Endothelial cell of umbilical vein (primary cell): ENCODE measurements around the gene TAGLN2. TPM values are rescaled to one million over a fixed set of nuclear protein-coding genes. Genes with fewer than 3 reads are reported as not detected.

Experiments
- BruUV-seq: library from RNA; stranded (reverse); fragments of 400-500 nt; replicated peaks from 2 replicates; lab custom pipeline; 2021; lab: Mats Ljungman, UMichigan
- CTCF ChIA-PET: fragments of 300-600, 350-600 bp; sonication (Branson Sonifier 250); formaldehyde crosslinking; loops from one replicate; lab custom pipeline; 2021; ENCODE audit warnings: antibody characterized with exemption, inconsistent platforms; lab: Charles Lee
- POLR2A ChIA-PET: fragments of 300-600, 350-600 bp; sonication (Branson Sonifier 250); formaldehyde crosslinking; loops from one replicate; lab custom pipeline; 2021; ENCODE audit warnings: antibody characterized with exemption, inconsistent platforms; lab: Charles Lee
- DNase-seq: peaks from one replicate; pipeline ENCODE4 v3.0.0-alpha.2; 2011; ENCODE audit warnings: low read depth, low spot score
- FAIRE-seq: peaks from 2 replicates; lab custom pipeline; 2011; peaks lifted over from hg19 to GRCh38; lab: Jason Lieb, UNC
- H2AFZ ChIP-seq: 2 replicates; pipeline ENCODE4 v1.6.0; 2012; ENCODE audit warnings: low read depth, low read length, control low read depth, inconsistent platforms
- H3K27ac ChIP-seq: 2 replicates; pipeline ENCODE4 v1.5.1; 2011; ENCODE audit warnings: low read depth, mild to moderate bottlenecking, control low read depth, low read length, moderate library complexity; ENCODE audit not compliant: insufficient read depth
- H3K27me3 ChIP-seq, 2 experiments: 2 replicates each; pipeline versions ENCODE4 v1.6.0 to v1.6.1; 2011; ENCODE audit warnings: low read length in 2 of 2, mixed read lengths in 1 of 2; ENCODE audit not compliant: control insufficient read depth in 2 of 2, insufficient read depth in 2 of 2
- H3K36me3 ChIP-seq, 2 experiments: 2 replicates in 1 of 2; 3 replicates in 1 of 2; pipeline ENCODE4 v1.5.1; 2011; ENCODE audit warnings: low read length in 2 of 2, mild to moderate bottlenecking in 1 of 2, moderate library complexity in 1 of 2; ENCODE audit not compliant: control insufficient read depth in 2 of 2, insufficient read depth in 2 of 2; ENCODE audit errors: extremely low read depth in 1 of 2
- H3K4me1 ChIP-seq: 3 replicates; pipeline ENCODE4 v1.5.1; 2011; ENCODE audit warnings: mild to moderate bottlenecking, low read length; ENCODE audit not compliant: control insufficient read depth, insufficient read depth; ENCODE audit errors: extremely low read depth
- H3K4me2 ChIP-seq: 2 replicates; pipeline ENCODE4 v1.6.1; 2011; ENCODE audit warnings: low read length, control low read depth, mixed read lengths; ENCODE audit not compliant: insufficient read depth
- H3K4me3 ChIP-seq, 3 experiments: fragments of 200-600 bp in 1 of 3; sonication (generic), shearing (Covaris generic) in 1 of 3; replicated peaks in 1 of 3; 2 replicates each; pipeline ENCODE4 v1.5.1; 2011 to 2016; ENCODE audit warnings: control low read depth in 3 of 3, low read length in 3 of 3, mild to moderate bottlenecking in 2 of 3, inconsistent platforms in 1 of 3, low read depth in 1 of 3, moderate library complexity in 1 of 3; ENCODE audit not compliant: insufficient read depth in 1 of 3
- H3K79me2 ChIP-seq: 2 replicates; pipeline ENCODE4 v1.6.0; 2012; ENCODE audit warnings: low read length, inconsistent platforms; ENCODE audit not compliant: control insufficient read depth, insufficient read depth
- H3K9ac ChIP-seq: replicated peaks from 2 replicates; pipeline ENCODE3; 2011; ENCODE audit warnings: low read length, control low read depth; ENCODE audit not compliant: insufficient read depth; ENCODE audit errors: extremely low read depth
- H3K9me1 ChIP-seq: replicated peaks from 3 replicates; pipeline ENCODE4 v1.6.0; 2011; ENCODE audit warnings: mild to moderate bottlenecking, low read length; ENCODE audit not compliant: control insufficient read depth, insufficient read depth; ENCODE audit errors: extremely low read depth
- H3K9me3 ChIP-seq: replicated peaks from 2 replicates; pipeline ENCODE4 v1.5.1; 2012; ENCODE audit warnings: low read length, inconsistent platforms; ENCODE audit not compliant: control insufficient read depth, insufficient read depth
- H4K20me1 ChIP-seq: replicated peaks from 2 replicates; pipeline ENCODE3; 2011; ENCODE audit warnings: mild to moderate bottlenecking, low read length; ENCODE audit not compliant: control insufficient read depth, insufficient read depth; ENCODE audit errors: extremely low read depth
- CTCF ChIP-seq, 2 donors: IDR thresholded peaks; 1 replicate in 1 of 2; 2 replicates in 1 of 2; pipeline ENCODE4 v1.5.1; 2011; ENCODE audit warnings: low read length in 2 of 2, mild to moderate bottlenecking in 2 of 2, moderate library complexity in 2 of 2, control low read depth in 1 of 2, inconsistent platforms in 1 of 2, low read depth in 1 of 2; ENCODE audit not compliant: insufficient read depth in 1 of 2; ENCODE audit errors: extremely low read depth in 1 of 2
- EZH2 ChIP-seq: IDR thresholded peaks from 2 replicates; pipeline ENCODE4 v1.6.1; 2012; ENCODE audit warnings: borderline replicate concordance, low read depth, mild to moderate bottlenecking, moderate library complexity, low read length, inconsistent platforms; ENCODE audit not compliant: severe bottlenecking
- FOS ChIP-seq: IDR thresholded peaks from 2 replicates; pipeline ENCODE4 v1.6.1; 2011; ENCODE audit warnings: mild to moderate bottlenecking, low read length, moderate library complexity, borderline replicate concordance; ENCODE audit not compliant: insufficient read depth
- GATA2 ChIP-seq: IDR thresholded peaks from 2 replicates; pipeline ENCODE4 v1.7.0; 2011; ENCODE audit warnings: low read depth, mild to moderate bottlenecking, moderate library complexity, mixed read lengths, low read length; ENCODE audit not compliant: insufficient read length, insufficient read depth
- JUN ChIP-seq: IDR thresholded peaks from 2 replicates; pipeline ENCODE4 v1.6.1; 2011; ENCODE audit warnings: borderline replicate concordance, low read depth; ENCODE audit not compliant: insufficient read length, insufficient read depth
- MYC ChIP-seq: IDR thresholded peaks from one replicate; pipeline ENCODE4 v1.6.1; 2011; ENCODE audit warnings: mild to moderate bottlenecking, low read depth, low read length
- POLR2A ChIP-seq: IDR thresholded peaks from 2 replicates; pipeline ENCODE4 v1.6.1; 2012; ENCODE audit warnings: low read depth, mild to moderate bottlenecking, control low read depth, low read length
- POLR2AphosphoS5 ChIP-seq: IDR thresholded peaks from 2 replicates; pipeline ENCODE4 v1.6.1; 2012; ENCODE audit warnings: low read depth, mild to moderate bottlenecking, control low read depth, low read length, moderate library complexity; ENCODE audit not compliant: insufficient read depth
- dilution Hi-C: fragments of 300-500 bp; cut with MboI; formaldehyde crosslinking; loops from one replicate; pipeline ENCODE4 v1.15.0; 2019; ENCODE audit warnings: low sequenced_read_pairs; ENCODE audit not compliant: extremely low pct_ligation_motif_present
- intact Hi-C: fragments of 100-400 bp; cut with micrococcal nuclease; formaldehyde crosslinking; loops from one replicate; pipeline ENCODE4 v1.10.0; 2022
- polyA plus RNA-seq, 4 experiments: library from polyadenylated mRNA; depleted of rRNA in 3 of 4; stranded (reverse) in 3 of 4; unstranded in 1 of 4; fragments of >200 nt; gene quantifications; 2 replicates each; pipeline versions ENCODE4 v1.2.1 to v1.2.3, GENCODE V29; 2011 to 2012; ENCODE audit warnings: missing spikeins in 1 of 4
- total RNA-seq: library from RNA; stranded (reverse); gene quantifications from 2 replicates; pipeline ENCODE4 v1.2.3, GENCODE V29; 2021
- TF ChIP-seq, protein P1 (sequence below): IDR thresholded peaks from 2 replicates; pipeline ENCODE4 v1.6.1; 2011; ENCODE audit not compliant: insufficient read depth, insufficient read length

Gene TAGLN2
- total and polyA plus RNA-seq, 2 donors (not counting 3 experiments of a cell fraction or from before 2014, with no cell fraction given): 646 to 1,279 TPM

GRCh38 chr1:159931101-159931794, 5.9 kb upstream of the TAGLN2 start:
- dilution Hi-C loops: no loop called here

More at GRCh38 chr1:159931101-159931794, 5.9 kb upstream of the TAGLN2 start:
- Histone ChIP-seq H3K9ac (no peak overlapping the region), H4K20me1 (no peaks in the 10 kb centered on the region), H3K4me2 (no peak overlapping the region), H3K79me2 (no peaks in the 10 kb centered on the region), H3K4me3 (no peak overlapping the region), H3K36me3 (no peaks in the 10 kb centered on the region), H3K27ac (no peak overlapping the region), H3K4me1 (no peaks in the 10 kb centered on the region), H3K9me1 (no peaks in the 10 kb centered on the region), H3K27me3 (peaks cover 0 to 4% of the 10 kb centered on the region in 2 experiments), H3K9me3 (no peaks in the 10 kb centered on the region), H2AFZ (no peak overlapping the region)
- FAIRE-seq: no peak
- no TSS peak for BruUV-seq
- POLR2A ChIA-PET: no interaction called here
- CTCF ChIA-PET: interaction anchor here (1.0 to 2.0 kb wide), 3 partner anchors 65 to 77 kb away, joined by 3 to 9 read pairs (median 6); no protein-coding TSS in a partner anchor
- intact Hi-C loops: no loop called here
- TF ChIP-seq, protein P1, sequence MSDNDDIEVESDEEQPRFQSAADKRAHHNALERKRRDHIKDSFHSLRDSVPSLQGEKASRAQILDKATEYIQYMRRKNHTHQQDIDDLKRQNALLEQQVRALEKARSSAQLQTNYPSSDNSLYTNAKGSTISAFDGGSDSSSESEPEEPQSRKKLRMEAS: no peak
- TF ChIP-seq POLR2AphosphoS5 (no peak), CTCF (IDR thresholded peaks at IDR 0.05; ENCODE audit: extremely low read depth in 1 of 2, insufficient read depth in 1 of 2, low read depth in 1 of 2, low read length in 2 of 2) (no peak), JUN (no peak), EZH2 (no peak), POLR2A (no peak), FOS (no peak), GATA2 (no peak), MYC (no peak)
- no peak for DNase-seq
